Immature natural killer cell (primary cell): ENCODE results near the gene PRPH. TPM values are rescaled to one million over a fixed set of nuclear protein-coding genes. Genes with fewer than 3 reads are reported as not detected.

Experiments used
- DNase-seq, 3 donors: peaks; one replicate each; pipeline ENCODE4 v3.0.0; 2022; ENCODE audit warnings: mixed read lengths in 1 of 3
- H3K27ac Mint-ChIP-seq, 6 donors: one replicate each; pipeline ENCODE4 v1.8.0; 2020; ENCODE audit warnings: mixed read lengths in 6 of 6, mild to moderate bottlenecking in 5 of 6, inconsistent platforms in 4 of 6, moderate library complexity in 3 of 6
- H3K27me3 Mint-ChIP-seq, 3 donors: one replicate each; pipeline ENCODE4 v1.8.0; 2020 to 2021; ENCODE audit warnings: low read depth in 3 of 3, mild to moderate bottlenecking in 3 of 3, mixed read lengths in 3 of 3, moderate library complexity in 3 of 3, inconsistent platforms in 1 of 3
- H3K36me3 Mint-ChIP-seq, 3 donors: one replicate each; pipeline ENCODE4 v1.8.0; 2020; ENCODE audit warnings: mixed read lengths in 3 of 3, inconsistent platforms in 2 of 3, mild to moderate bottlenecking in 2 of 3
- H3K4me1 Mint-ChIP-seq, 2 donors: one replicate each; pipeline ENCODE4 v1.8.0; 2020; ENCODE audit warnings: inconsistent platforms in 2 of 2, mild to moderate bottlenecking in 2 of 2, mixed read lengths in 2 of 2, moderate library complexity in 1 of 2
- H3K4me3 Mint-ChIP-seq, 5 donors: one replicate each; pipeline ENCODE4 v1.8.0; 2020; ENCODE audit warnings: mild to moderate bottlenecking in 5 of 5, mixed read lengths in 5 of 5, inconsistent platforms in 3 of 5, moderate library complexity in 3 of 5
- H3K9me3 Mint-ChIP-seq, 6 donors: one replicate each; pipeline ENCODE4 v1.8.0; 2020; ENCODE audit warnings: mild to moderate bottlenecking in 6 of 6, mixed read lengths in 6 of 6, inconsistent platforms in 4 of 6, moderate library complexity in 3 of 6
- polyA plus RNA-seq, 3 donors: library from polyadenylated mRNA; unstranded; fragments of 300-500 nt; fragmentation: Illumina TruSeq; gene quantifications; one replicate each; pipeline ENCODE4 v1.2.3, GENCODE V29; 2021

The PRPH gene
- polyA plus RNA-seq, 3 donors from 2014 or later = not detected

GRCh38 chr12:49345051-49345824, 50.3 kb downstream of the PRPH start:
- Mint-ChIP-seq H3K27ac (no peak overlapping the region), H3K27me3 (peaks cover 26 to 41% (median 28%) of the 10 kb centered on the region in 3 donors), H3K9me3 (no peaks in the 10 kb centered on the region), H3K36me3 (no peaks in the 10 kb centered on the region), H3K4me3 (peak overlapping the region; percentile 35 to 92 (median 55)), H3K4me1 (peaks cover 31 to 44% of the 10 kb centered on the region in 2 donors)
- no peak for DNase-seq

GRCh38 chr12:49345825-49346658, 51.1 kb downstream of the PRPH start:
- Mint-ChIP-seq H3K9me3 (no peaks in the 10 kb centered on the region), H3K27ac (no peak overlapping the region), H3K4me1 (peaks cover 31 to 44% of the 10 kb centered on the region in 2 donors)

GRCh38 chr12:49346659-49347310, 51.8 kb downstream of the PRPH start, which contains the start of gene DNAJC22:
Gene DNAJC22 (plus strand): TSS chr12:49346888. CDS start chr12:49348873, 1,985 bp downstream.
- Mint-ChIP-seq H3K4me3 (peak within 1 kb of the TSS; percentile 85 to 92 (median 90)), H3K27ac (peak within 1 kb of the TSS in 1 of 6 donors; percentile 30), H3K27me3 (peaks cover 21 to 51% (median 29%) of the 10 kb centered on the region in 3 donors), H3K36me3 (peaks cover 0 to 3% (median 0%) of the 10 kb centered on the region in 3 donors), H3K9me3 (no peaks in the 10 kb centered on the region), H3K4me1 (peaks cover 31 to 44% of the 10 kb centered on the region in 2 donors)
- DNase-seq = peak in 1 of 3 donors; percentile 31

More at GRCh38 chr12:49345825-49346658, 51.1 kb downstream of the PRPH start:
- no peak for DNase-seq
- peaks cover 21 to 45% (median 31%) of the 10 kb centered on the region in 3 donors for H3K27me3 Mint-ChIP-seq
- peaks cover 0 to 3% (median 0%) of the 10 kb centered on the region in 3 donors for H3K36me3 Mint-ChIP-seq
- H3K4me3 Mint-ChIP-seq = peak overlapping the region; percentile 35 to 92 (median 88)

- H3K36me3 Mint-ChIP-seq = peaks cover 0 to 3% (median 0%) of the 10 kb centered on the region in 3 donors
Observed at GRCh38 chr12:49347311-49348193, 52.6 kb downstream of the PRPH start.

More at GRCh38 chr12:49347311-49348193, 52.6 kb downstream of the PRPH start:
- peaks cover 29 to 42% of the 10 kb centered on the region in 2 donors for H3K4me1 Mint-ChIP-seq
- peak overlapping the region in 1 of 6 donors; percentile 30 for H3K27ac Mint-ChIP-seq
- peaks cover 21 to 52% (median 29%) of the 10 kb centered on the region in 3 donors for H3K27me3 Mint-ChIP-seq
- DNase-seq = peak; percentile 72 to 78 (median 74)
- H3K4me3 Mint-ChIP-seq = peak overlapping the region; percentile 85 to 92 (median 90)
- H3K9me3 Mint-ChIP-seq = no peaks in the 10 kb centered on the region

Other genes with a start within 250 kb of the PRPH start
- 10 to 100 TPM in 1 of 3 donors, 1 to 10 TPM in 2; 1.1 to 29.6 (median 3.8) TPM for gene KMT2D, start 234.4 kb upstream of the PRPH start, polyA plus RNA-seq
- 10 to 100 TPM; 11.0 to 22.5 (median 16.5) TPM for gene RHEBL1, start 225.2 kb upstream of the PRPH start, polyA plus RNA-seq
- not detected for gene DHH, start 200.3 kb upstream of the PRPH start, polyA plus RNA-seq
- 10 to 100 TPM; 15.9 to 46.0 (median 39.6) TPM for gene LMBR1L, start 184.3 kb upstream of the PRPH start, polyA plus RNA-seq
- 100 to 1,000 TPM; 477 to 869 (median 576) TPM for gene TUBA1B, start 163.8 kb upstream of the PRPH start, polyA plus RNA-seq
- gene TUBA1A, start 106.1 kb upstream of the PRPH start, polyA plus RNA-seq = 100 to 1,000 TPM; 157 to 209 (median 206) TPM
- gene TUBA1C, start 30.1 kb upstream of the PRPH start, polyA plus RNA-seq = 10 to 100 TPM; 27.8 to 45.8 (median 42.1) TPM
- gene TROAP, start 28.1 kb downstream of the PRPH start, polyA plus RNA-seq = 1 to 10 TPM; 1.9 to 4.1 (median 2.6) TPM
- gene C1QL4, start 42.0 kb downstream of the PRPH start, polyA plus RNA-seq = not detected
- gene DNAJC22, start 51.7 kb downstream of the PRPH start, polyA plus RNA-seq = not detected
- gene SPATS2, start 72.3 kb downstream of the PRPH start, polyA plus RNA-seq = 10 to 100 TPM in 1 of 3 donors, 1 to 10 TPM in 1, not detected in 1; 3.1 to 10.8 TPM
- gene KCNH3, start 243.9 kb downstream of the PRPH start, polyA plus RNA-seq = 1 to 10 TPM in 1 of 3 donors, under 1 TPM in 1, not detected in 1; 0.96 to 1.1 TPM